Neuronal stem cell (in vitro differentiated cells): Measurements from ENCODE around the gene PLXND1.
A peak's percentile ranks its signal among the peaks of the same experiment; 100 is the strongest.

Source experiments
- DNase-seq: peaks from one replicate; pipeline ENCODE4 v3.0.0-alpha.2; 2013; ENCODE audit warnings: low spot score
- H2AFZ ChIP-seq: one replicate; pipeline ENCODE4 v1.6.1; 2013; ENCODE audit warnings: mild to moderate bottlenecking, low read length, inconsistent platforms
- H2AK5ac ChIP-seq: 2 replicates; pipeline ENCODE4 v1.6.1; 2013; ENCODE audit warnings: low read depth, mild to moderate bottlenecking, inconsistent platforms, low read length, moderate library complexity, mixed read lengths
- H2BK120ac ChIP-seq: 2 replicates; pipeline ENCODE4 v1.6.1; 2013; ENCODE audit warnings: low read depth, mild to moderate bottlenecking, inconsistent platforms, low read length, moderate library complexity, mixed read lengths
- H2BK12ac ChIP-seq: one replicate; pipeline ENCODE4 v1.6.1; 2013; ENCODE audit warnings: low read length, inconsistent platforms
- H2BK15ac ChIP-seq: 2 replicates; pipeline ENCODE4 v1.6.1; 2013; ENCODE audit warnings: mild to moderate bottlenecking, low read length, inconsistent platforms, mixed read lengths
- H2BK5ac ChIP-seq: one replicate; pipeline ENCODE4 v1.6.1; 2013; ENCODE audit warnings: inconsistent platforms, mild to moderate bottlenecking, low read length, moderate library complexity
- H3K14ac ChIP-seq: one replicate; pipeline ENCODE4 v1.6.1; 2013; ENCODE audit warnings: low read length, inconsistent platforms
- H3K18ac ChIP-seq: 2 replicates; pipeline ENCODE4 v1.6.1; 2013; ENCODE audit warnings: low read length, inconsistent platforms
- H3K23ac ChIP-seq: 2 replicates; pipeline ENCODE4 v1.6.1; 2013; ENCODE audit warnings: low read depth, mild to moderate bottlenecking, mixed read lengths, low read length, inconsistent platforms; ENCODE audit not compliant: poor library complexity
- H3K27ac ChIP-seq: replicated peaks from 3 replicates; pipeline ENCODE4 v1.5.1; 2013; ENCODE audit warnings: low read length, inconsistent platforms
- H3K27me3 ChIP-seq, 3 experiments: 2 replicates each; pipeline ENCODE4 v1.6.1; 2013; ENCODE audit warnings: low read length in 3 of 3, mild to moderate bottlenecking in 2 of 3, inconsistent platforms in 1 of 3, low read depth in 1 of 3, mixed read lengths in 1 of 3, moderate library complexity in 1 of 3; ENCODE audit not compliant: control insufficient read depth in 3 of 3, insufficient read depth in 3 of 3
- H3K36me3 ChIP-seq, 2 donors: replicated peaks in 1 of 2; 2 replicates each; pipeline ENCODE4 v1.6.1; 2013; ENCODE audit warnings: low read length in 2 of 2; ENCODE audit not compliant: control insufficient read depth in 2 of 2, insufficient read depth in 2 of 2
- H3K4ac ChIP-seq: 2 replicates; pipeline ENCODE4 v1.6.1; 2013; ENCODE audit warnings: inconsistent platforms, mild to moderate bottlenecking, low read length, moderate library complexity
- H3K4me1 ChIP-seq, 2 donors: 1 replicate in 1 of 2; 2 replicates in 1 of 2; pipeline ENCODE4 v1.6.1; 2013; ENCODE audit warnings: low read length in 2 of 2, low read depth in 1 of 2; ENCODE audit not compliant: control insufficient read depth in 2 of 2, insufficient read depth in 1 of 2
- H3K4me2 ChIP-seq: one replicate; pipeline ENCODE4 v1.6.1; 2013; ENCODE audit warnings: mild to moderate bottlenecking, low read length, inconsistent platforms; ENCODE audit not compliant: insufficient read depth, poor library complexity, severe bottlenecking
- H3K4me3 ChIP-seq, 2 donors: 2 replicates each; pipeline ENCODE4 v1.5.1; 2013; ENCODE audit warnings: low read length in 2 of 2, mild to moderate bottlenecking in 2 of 2, inconsistent platforms in 1 of 2, moderate library complexity in 1 of 2
- H3K79me1 ChIP-seq: one replicate; pipeline ENCODE4 v1.6.1; 2013; ENCODE audit warnings: low read depth, mild to moderate bottlenecking, inconsistent platforms, low read length, moderate library complexity
- H3K9ac ChIP-seq: one replicate; pipeline ENCODE4 v1.6.1; 2013; ENCODE audit warnings: mild to moderate bottlenecking, low read depth, low read length, inconsistent platforms; ENCODE audit not compliant: poor library complexity
- H3K9me3 ChIP-seq, 2 donors: replicated peaks in 1 of 2; 2 replicates each; pipeline versions ENCODE3 to v1.6.1; 2013; ENCODE audit warnings: low read length in 2 of 2, mild to moderate bottlenecking in 2 of 2, inconsistent platforms in 1 of 2, low read depth in 1 of 2, mixed read lengths in 1 of 2, moderate library complexity in 1 of 2; ENCODE audit not compliant: control insufficient read depth in 2 of 2, insufficient read depth in 1 of 2
- H4K8ac ChIP-seq: one replicate; pipeline ENCODE4 v1.6.1; 2013; ENCODE audit warnings: low read depth, mild to moderate bottlenecking, inconsistent platforms, low read length, moderate library complexity
- H4K91ac ChIP-seq: one replicate; pipeline ENCODE4 v1.6.1; 2013; ENCODE audit warnings: low read length, low read depth, mild to moderate bottlenecking, inconsistent platforms; ENCODE audit not compliant: poor library complexity
- WGBS, 2 donors: extraction: QIAGEN DNeasy Blood & Tissue Kit; methylation state at CpG; one replicate each; pipeline ENCODE4 v1.1.7; 2013; ENCODE audit warnings: missing lambda C conversion rate in 2 of 2, mixed read lengths in 1 of 2; ENCODE audit not compliant: insufficient read length in 2 of 2, insufficient replicate concordance in 1 of 2; ENCODE audit errors: extremely low coverage in 2 of 2; 5-methylcytosine and 5-hydroxymethylcytosine counted together

The PLXND1 gene

DNA sequence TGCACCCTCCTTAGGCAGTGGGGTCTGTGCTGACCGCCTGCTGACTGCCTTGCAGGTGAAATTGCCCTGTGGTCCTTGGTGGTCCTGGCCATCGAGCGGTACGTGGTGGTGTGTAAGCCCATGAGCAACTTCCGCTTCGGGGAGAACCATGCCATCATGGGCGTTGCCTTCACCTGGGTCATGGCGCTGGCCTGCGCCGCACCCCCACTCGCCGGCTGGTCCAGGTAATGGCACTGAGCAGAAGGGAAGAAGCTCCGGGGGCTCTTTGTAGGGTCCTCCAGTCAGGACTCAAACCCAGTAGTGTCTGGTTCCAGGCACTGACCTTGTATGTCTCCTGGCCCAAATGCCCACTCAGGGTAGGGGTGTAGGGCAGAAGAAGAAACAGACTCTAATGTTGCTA lies 75.7 kb downstream of the PLXND1 start:
- no peak for DNase-seq
- no peak overlapping the region for H4K91ac ChIP-seq
- WGBS, 2 donors, result no CpG with 5 or more reads among the region's 13 CpGs

DNA sequence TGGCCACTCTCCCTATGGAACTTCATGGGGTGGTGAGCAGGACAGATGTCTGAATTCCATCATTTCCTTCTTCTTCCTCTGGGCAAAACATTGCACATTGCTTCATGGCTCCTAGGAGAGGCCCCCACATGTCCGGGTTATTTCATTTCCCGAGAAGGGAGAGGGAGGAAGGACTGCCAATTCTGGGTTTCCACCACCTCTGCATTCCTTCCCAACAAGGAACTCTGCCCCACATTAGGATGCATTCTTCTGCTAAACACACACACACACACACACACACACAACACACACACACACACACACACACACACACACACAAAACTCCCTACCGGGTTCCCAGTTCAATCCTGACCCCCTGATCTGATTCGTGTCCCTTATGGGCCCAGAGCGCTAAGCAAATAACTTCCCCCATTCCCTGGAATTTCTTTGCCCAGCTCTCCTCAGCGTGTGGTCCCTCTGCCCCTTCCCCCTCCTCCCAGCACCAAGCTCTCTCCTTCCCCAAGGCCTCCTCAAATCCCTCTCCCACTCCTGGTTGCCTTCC lies 76.2 kb downstream of the PLXND1 start:
- no peak overlapping the region for H3K4ac ChIP-seq
- no peaks in the 10 kb centered on the region for H3K79me1 ChIP-seq
- no CpG with 5 or more reads among the region's 6 CpGs for WGBS, 2 donors
- H3K18ac ChIP-seq, result peak overlapping the region; percentile 73
- DNase-seq, result no peak
- no peak overlapping the region for H3K4me2 ChIP-seq
- H3K23ac ChIP-seq, result no peak overlapping the region
- no peaks in the 10 kb centered on the region for H3K36me3 ChIP-seq
- H3K9ac ChIP-seq, result no peak overlapping the region
- H2BK120ac ChIP-seq, result no peak overlapping the region
- H3K27ac ChIP-seq, result no peak overlapping the region
- peaks cover 19 to 20% of the 10 kb centered on the region in 2 donors for H3K4me1 ChIP-seq
- no peak overlapping the region for H2AK5ac ChIP-seq
- H2BK15ac ChIP-seq, result peak overlapping the region; percentile 0
- no peak overlapping the region for H2BK12ac ChIP-seq
- H4K8ac ChIP-seq, result no peak overlapping the region
- peak overlapping the region; percentile 0 for H2AFZ ChIP-seq
- H3K9me3 ChIP-seq, result no peaks in the 10 kb centered on the region
- no peak overlapping the region for H3K14ac ChIP-seq
- no peak overlapping the region for H4K91ac ChIP-seq
- no peak overlapping the region for H3K4me3 ChIP-seq
- H2BK5ac ChIP-seq, result no peak overlapping the region
- no peaks in the 10 kb centered on the region for H3K27me3 ChIP-seq

More for the DNA sequence above, 75.7 kb downstream of the PLXND1 start:
- H2AK5ac ChIP-seq, result peak overlapping the region; percentile 42
- no peak overlapping the region for H2AFZ ChIP-seq
- H3K9ac ChIP-seq, result no peak overlapping the region
- no peaks in the 10 kb centered on the region for H3K27me3 ChIP-seq
- H3K27ac ChIP-seq, result no peak overlapping the region
- no peak overlapping the region for H2BK12ac ChIP-seq
- H3K23ac ChIP-seq, result no peak overlapping the region
- H3K4ac ChIP-seq, result no peak overlapping the region
- no peak overlapping the region for H3K4me2 ChIP-seq
- H3K79me1 ChIP-seq, result no peaks in the 10 kb centered on the region
- no peaks in the 10 kb centered on the region for H3K9me3 ChIP-seq
- peaks cover 19 to 20% of the 10 kb centered on the region in 2 donors for H3K4me1 ChIP-seq
- peak overlapping the region; percentile 73 for H3K18ac ChIP-seq
- no peaks in the 10 kb centered on the region for H3K36me3 ChIP-seq
- peak overlapping the region; percentile 0 for H2BK15ac ChIP-seq
- no peak overlapping the region for H3K14ac ChIP-seq
- H2BK5ac ChIP-seq, result no peak overlapping the region
- no peak overlapping the region for H2BK120ac ChIP-seq
- H4K8ac ChIP-seq, result no peak overlapping the region
- H3K4me3 ChIP-seq, result no peak overlapping the region

DNA sequence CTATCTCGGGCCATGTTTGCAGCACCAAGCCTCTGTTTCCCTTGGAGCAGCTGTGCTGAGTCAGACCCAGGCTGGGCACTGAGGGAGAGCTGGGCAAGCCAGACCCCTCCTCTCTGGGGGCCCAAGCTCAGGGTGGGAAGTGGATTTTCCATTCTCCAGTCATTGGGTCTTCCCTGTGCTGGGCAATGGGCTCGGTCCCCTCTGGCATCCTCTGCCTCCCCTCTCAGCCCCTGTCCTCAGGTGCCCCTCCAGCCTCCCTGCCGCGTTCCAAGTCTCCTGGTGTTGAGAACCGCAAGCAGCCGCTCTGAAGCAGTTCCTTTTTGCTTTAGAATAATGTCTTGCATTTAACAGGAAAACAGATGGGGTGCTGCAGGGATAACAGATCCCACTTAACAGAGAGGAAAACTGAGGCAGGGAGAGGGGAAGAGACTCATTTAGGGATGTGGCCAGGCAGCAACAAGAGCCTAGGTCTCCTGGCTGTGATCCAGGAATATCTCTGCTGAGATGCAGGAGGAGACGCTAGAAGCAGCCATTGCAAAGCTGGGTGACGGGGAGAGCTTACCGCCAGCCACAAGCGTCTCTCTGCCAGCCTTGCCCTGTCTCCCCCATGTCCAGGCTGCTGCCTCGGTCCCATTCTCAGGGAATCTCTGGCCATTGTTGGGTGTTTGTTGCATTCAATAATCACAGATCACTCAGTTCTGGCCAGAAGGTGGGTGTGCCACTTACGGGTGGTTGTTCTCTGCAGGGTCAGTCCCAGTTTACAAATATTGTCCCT lies 76.9 kb downstream of the PLXND1 start:
- H3K9ac ChIP-seq, result peak overlapping the region; percentile 7
- peaks cover 19 to 20% of the 10 kb centered on the region in 2 donors for H3K4me1 ChIP-seq
- H3K4me2 ChIP-seq, result no peak overlapping the region
- H2BK12ac ChIP-seq, result no peak overlapping the region
- peak overlapping the region; percentile 15 for H3K14ac ChIP-seq
- H2BK120ac ChIP-seq, result peak overlapping the region; percentile 30
- no peak overlapping the region for H3K27ac ChIP-seq
- no peak overlapping the region for H2BK5ac ChIP-seq
- H2AFZ ChIP-seq, result peak overlapping the region; percentile 0
- H3K23ac ChIP-seq, result peak overlapping the region; percentile 13
- WGBS, 2 donors, result no CpG with 5 or more reads among the region's 12 CpGs
- H3K18ac ChIP-seq, result peak overlapping the region; percentile 71
- H2AK5ac ChIP-seq, result no peak overlapping the region
- H3K36me3 ChIP-seq, result no peaks in the 10 kb centered on the region
- H3K79me1 ChIP-seq, result no peaks in the 10 kb centered on the region
- H2BK15ac ChIP-seq, result peak overlapping the region; percentile 49
- H3K4me3 ChIP-seq, result no peak overlapping the region
- H4K8ac ChIP-seq, result no peak overlapping the region
- no peaks in the 10 kb centered on the region for H3K27me3 ChIP-seq
- peak overlapping the region; percentile 19 for H3K4ac ChIP-seq
- H3K9me3 ChIP-seq, result no peaks in the 10 kb centered on the region
- DNase-seq, result no peak
- H4K91ac ChIP-seq, result no peak overlapping the region

DNA sequence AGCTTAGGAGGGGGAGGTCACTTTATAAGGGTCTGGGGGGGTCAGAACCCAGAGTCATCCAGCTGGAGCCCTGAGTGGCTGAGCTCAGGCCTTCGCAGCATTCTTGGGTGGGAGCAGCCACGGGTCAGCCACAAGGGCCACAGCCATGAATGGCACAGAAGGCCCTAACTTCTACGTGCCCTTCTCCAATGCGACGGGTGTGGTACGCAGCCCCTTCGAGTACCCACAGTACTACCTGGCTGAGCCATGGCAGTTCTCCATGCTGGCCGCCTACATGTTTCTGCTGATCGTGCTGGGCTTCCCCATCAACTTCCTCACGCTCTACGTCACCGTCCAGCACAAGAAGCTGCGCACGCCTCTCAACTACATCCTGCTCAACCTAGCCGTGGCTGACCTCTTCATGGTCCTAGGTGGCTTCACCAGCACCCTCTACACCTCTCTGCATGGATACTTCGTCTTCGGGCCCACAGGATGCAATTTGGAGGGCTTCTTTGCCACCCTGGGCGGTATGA lies 77.8 kb downstream of the PLXND1 start, which contains the start of gene RHO:
Gene RHO, plus strand, starts transcription at position 51 of the 512 bp plus-strand sequence. Its CDS starts 95 bp downstream, at position 146.
- peak within 1 kb of the TSS; percentile 13 for H3K23ac ChIP-seq
- peak within 1 kb of the TSS in 1 of 2 donors; percentile 44 for H3K4me3 ChIP-seq
- no peaks in the 10 kb centered on the region for H3K79me1 ChIP-seq
- H4K91ac ChIP-seq, result no peak within 1 kb of the TSS
- H3K9ac ChIP-seq, result no peak within 1 kb of the TSS
- no peaks in the 10 kb centered on the region for H3K9me3 ChIP-seq
- no peaks in the 10 kb centered on the region for H3K36me3 ChIP-seq
- H2BK12ac ChIP-seq, result no peak within 1 kb of the TSS
- DNase-seq, result no peak
- H3K4me2 ChIP-seq, result no peak within 1 kb of the TSS
- no peak within 1 kb of the TSS for H2AFZ ChIP-seq
- H3K4ac ChIP-seq, result peak within 1 kb of the TSS; percentile 19
- peak within 1 kb of the TSS; percentile 68 for H2AK5ac ChIP-seq
- H3K4me1 ChIP-seq, result peaks cover 12 to 20% of the 10 kb centered on the region in 2 donors
- H2BK15ac ChIP-seq, result peak within 1 kb of the TSS; percentile 53
- peak within 1 kb of the TSS; percentile 30 for H2BK120ac ChIP-seq
- peak within 1 kb of the TSS; percentile 71 for H3K18ac ChIP-seq
- WGBS, 2 donors, result no CpG with 5 or more reads among the region's 18 CpGs
- H3K27me3 ChIP-seq, result no peaks in the 10 kb centered on the region
- H4K8ac ChIP-seq, result no peak within 1 kb of the TSS
- no peak within 1 kb of the TSS for H3K27ac ChIP-seq
- no peak within 1 kb of the TSS for H2BK5ac ChIP-seq
- peak within 1 kb of the TSS; percentile 15 for H3K14ac ChIP-seq
